ENCODE results near the gene TOX2. TPM values are rescaled to one million over a fixed set of nuclear protein-coding genes. Genes with fewer than 3 reads are reported as not detected.

TOX2 gene
- total RNA-seq, 2 experiments from 2014 or later: 1.5 to 1.7 TPM

DNA sequence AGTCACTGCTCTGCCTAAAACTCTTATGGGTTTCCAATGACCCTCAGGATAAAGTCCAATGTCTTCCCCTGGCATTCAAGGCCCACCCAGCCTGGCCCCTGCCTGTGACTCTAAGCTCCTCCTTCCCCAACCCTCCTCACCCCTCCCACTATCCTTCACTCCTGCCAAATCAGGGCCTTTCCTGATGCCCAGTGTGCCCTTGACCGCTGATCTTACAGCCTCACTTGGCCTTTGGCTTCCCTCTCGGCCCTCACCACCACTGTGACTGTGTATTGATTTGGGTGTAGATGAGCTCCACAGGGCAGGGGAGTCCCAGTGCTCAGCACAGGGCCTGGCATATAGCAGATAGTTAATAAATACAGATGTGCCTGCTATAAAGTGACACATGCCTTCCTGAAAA lies 115.7 kb downstream of the TOX2 start:
- TF ChIP-seq, protein P1, sequence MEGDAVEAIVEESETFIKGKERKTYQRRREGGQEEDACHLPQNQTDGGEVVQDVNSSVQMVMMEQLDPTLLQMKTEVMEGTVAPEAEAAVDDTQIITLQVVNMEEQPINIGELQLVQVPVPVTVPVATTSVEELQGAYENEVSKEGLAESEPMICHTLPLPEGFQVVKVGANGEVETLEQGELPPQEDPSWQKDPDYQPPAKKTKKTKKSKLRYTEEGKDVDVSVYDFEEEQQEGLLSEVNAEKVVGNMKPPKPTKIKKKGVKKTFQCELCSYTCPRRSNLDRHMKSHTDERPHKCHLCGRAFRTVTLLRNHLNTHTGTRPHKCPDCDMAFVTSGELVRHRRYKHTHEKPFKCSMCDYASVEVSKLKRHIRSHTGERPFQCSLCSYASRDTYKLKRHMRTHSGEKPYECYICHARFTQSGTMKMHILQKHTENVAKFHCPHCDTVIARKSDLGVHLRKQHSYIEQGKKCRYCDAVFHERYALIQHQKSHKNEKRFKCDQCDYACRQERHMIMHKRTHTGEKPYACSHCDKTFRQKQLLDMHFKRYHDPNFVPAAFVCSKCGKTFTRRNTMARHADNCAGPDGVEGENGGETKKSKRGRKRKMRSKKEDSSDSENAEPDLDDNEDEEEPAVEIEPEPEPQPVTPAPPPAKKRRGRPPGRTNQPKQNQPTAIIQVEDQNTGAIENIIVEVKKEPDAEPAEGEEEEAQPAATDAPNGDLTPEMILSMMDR (IDR thresholded peaks at IDR 0.05): no peak
- POLR2A ChIA-PET: no interaction called here
- H3K4me1 Mint-ChIP-seq (ENCODE audit: low read depth): peaks cover 32% of the 10 kb centered on the region
- H3K9me3 Mint-ChIP-seq: peaks cover 2% of the 10 kb centered on the region
- H3K27me3 Mint-ChIP-seq: peaks cover 18% of the 10 kb centered on the region
- H3K4me3 Mint-ChIP-seq: no peak overlapping the region
- CTCF ChIA-PET: interaction anchor here (1.2 to 1.5 kb wide), 2 partner anchors 8 to 10 kb away, joined by 3 read pairs; no protein-coding TSS in a partner anchor
- intact Hi-C loops (cut with micrococcal nuclease): no loop called here
- H3K36me3 Mint-ChIP-seq (ENCODE audit: low read depth): no peaks in the 10 kb centered on the region
- H3K27ac Mint-ChIP-seq: no peak overlapping the region
- ATAC-seq (no peak), DNase-seq (no peak)

GRCh38 chr20:44031001-44031574 lies 116.4 kb downstream of the TOX2 start:
- POLR2A ChIA-PET: no interaction called here
- peaks cover 18% of the 10 kb centered on the region for H3K27me3 Mint-ChIP-seq

DNA sequence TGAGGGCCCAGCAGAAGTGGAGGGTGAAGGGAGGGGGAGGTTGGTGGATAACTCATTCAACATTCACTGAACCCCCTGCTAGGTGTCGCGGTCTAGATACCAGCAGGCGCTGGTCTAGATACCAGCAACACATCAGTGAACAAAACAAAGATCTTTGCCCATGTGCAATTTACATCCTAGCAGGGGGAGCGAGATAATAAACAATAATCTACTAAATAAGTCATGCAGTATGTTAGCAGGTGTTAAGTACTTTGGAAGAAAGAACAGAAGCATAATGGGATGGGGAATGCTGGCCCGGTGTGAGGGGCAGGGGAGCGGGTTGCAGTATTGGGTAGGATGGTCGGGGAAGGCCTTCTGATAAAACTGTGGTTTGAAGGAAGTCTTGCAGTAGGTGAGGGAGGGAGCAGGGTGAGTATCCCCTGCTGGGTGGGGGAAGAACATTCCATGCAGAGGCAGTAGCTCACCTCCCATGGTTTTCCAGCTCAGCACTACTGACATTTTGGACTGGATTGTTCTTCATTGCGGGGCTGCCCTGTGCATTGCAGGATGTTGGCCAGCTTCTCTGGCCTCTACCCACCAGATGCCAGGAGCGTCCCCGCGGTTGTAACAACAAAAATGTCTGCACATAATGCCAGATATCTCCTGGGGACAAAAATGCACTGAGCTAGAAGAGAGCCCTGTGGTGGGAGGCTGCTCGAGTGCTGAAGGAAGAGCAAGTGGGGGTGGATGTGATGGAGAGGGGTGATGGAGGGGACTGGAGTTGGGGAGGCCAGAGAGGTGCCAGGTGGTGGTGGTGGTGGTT lies 117.3 kb downstream of the TOX2 start:
- no peak overlapping the region for H3K4me3 Mint-ChIP-seq
- H3K27me3 Mint-ChIP-seq: peaks cover 18% of the 10 kb centered on the region
- DNase-seq (no peak), ATAC-seq (no peak)
- intact Hi-C loops (cut with micrococcal nuclease): no loop called here
- peaks cover 32% of the 10 kb centered on the region for H3K4me1 Mint-ChIP-seq (ENCODE audit: low read depth)
- no peak overlapping the region for H3K27ac Mint-ChIP-seq
- peaks cover 2% of the 10 kb centered on the region for H3K9me3 Mint-ChIP-seq
- CTCF ChIA-PET: interaction anchor here (0.6 kb wide), 1 partner anchor 183 kb away, joined by 3 read pairs; no protein-coding TSS in a partner anchor
- H3K36me3 Mint-ChIP-seq (ENCODE audit: low read depth): no peaks in the 10 kb centered on the region
- TF ChIP-seq, protein P1 (IDR thresholded peaks at IDR 0.05): no peak
- POLR2A ChIA-PET: no interaction called here

More at GRCh38 chr20:44031001-44031574, 116.4 kb downstream of the TOX2 start:
- Mint-ChIP-seq H3K4me1 (ENCODE audit: low read depth) (peaks cover 32% of the 10 kb centered on the region), H3K36me3 (ENCODE audit: low read depth) (no peaks in the 10 kb centered on the region), H3K9me3 (peaks cover 2% of the 10 kb centered on the region), H3K4me3 (no peak overlapping the region), H3K27ac (no peak overlapping the region)
- no peak for DNase-seq
- no peak for ATAC-seq
- CTCF ChIA-PET: interaction anchor here (1.5 kb wide), 1 partner anchor 9 kb away, joined by 3 read pairs; no protein-coding TSS in a partner anchor
- TF ChIP-seq, protein P1 (IDR thresholded peaks at IDR 0.05): no peak
- intact Hi-C loops (cut with micrococcal nuclease): no loop called here

- Mint-ChIP-seq H3K27me3 (peaks cover 20% of the 10 kb centered on the region), H3K36me3 (ENCODE audit: low read depth) (no peaks in the 10 kb centered on the region), H3K4me3 (no peak overlapping the region), H3K27ac (no peak overlapping the region), H3K4me1 (ENCODE audit: low read depth) (peaks cover 32% of the 10 kb centered on the region), H3K9me3 (peaks cover 2% of the 10 kb centered on the region)
- no peak for ATAC-seq
- ChIA-PET POLR2A (no interaction called here), CTCF (no interaction called here)
- no peak for DNase-seq
- TF ChIP-seq, protein P1 (IDR thresholded peaks at IDR 0.05): no peak
- intact Hi-C loops (cut with micrococcal nuclease): no loop called here
Measured at GRCh38 chr20:44032583-44033331, 118.1 kb downstream of the TOX2 start.

Measured in activated CD8-positive, alpha-beta T cell treated with anti-CD3 and anti-CD28 coated beads for 36 hours (primary cell).